ENCODE measurements around the gene PTPN20.

DNA sequence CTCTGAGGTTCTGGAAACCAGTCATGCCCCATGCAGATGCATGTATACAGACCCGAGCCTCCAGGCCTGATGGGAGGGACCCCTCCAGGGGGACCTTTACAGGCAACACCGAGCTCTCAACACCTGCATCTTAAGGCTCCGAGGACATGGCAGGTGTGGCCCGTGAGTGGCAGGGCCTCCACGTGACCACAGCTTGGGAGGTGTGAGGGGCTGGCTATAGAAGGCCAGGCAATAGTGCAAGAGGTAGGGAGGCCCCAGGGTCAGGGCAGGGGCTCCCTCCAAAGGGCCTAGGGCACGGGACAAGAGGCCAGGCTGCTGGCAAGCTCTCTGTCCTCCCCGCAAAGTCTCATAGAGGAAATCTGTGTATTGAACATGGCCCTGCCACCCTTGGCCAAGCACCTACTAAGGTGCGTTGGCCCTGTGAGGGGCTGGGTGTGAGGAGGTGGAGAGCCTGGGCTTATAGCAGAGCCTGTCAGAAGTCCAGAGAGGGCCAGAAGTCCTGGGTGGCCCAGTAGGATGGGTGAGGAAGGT is 134.2 kb downstream of the PTPN20 start:
- TF ChIP-seq POLR2A (IDR thresholded peaks at IDR 0.05; ENCODE audit: low read length) (no peak), GATA1 (IDR thresholded peaks at IDR 0.05; ENCODE audit: low read depth, low read length) (no peak)

Data from erythroblast (primary cell).